ENCODE data around the gene APOF.

DNA sequence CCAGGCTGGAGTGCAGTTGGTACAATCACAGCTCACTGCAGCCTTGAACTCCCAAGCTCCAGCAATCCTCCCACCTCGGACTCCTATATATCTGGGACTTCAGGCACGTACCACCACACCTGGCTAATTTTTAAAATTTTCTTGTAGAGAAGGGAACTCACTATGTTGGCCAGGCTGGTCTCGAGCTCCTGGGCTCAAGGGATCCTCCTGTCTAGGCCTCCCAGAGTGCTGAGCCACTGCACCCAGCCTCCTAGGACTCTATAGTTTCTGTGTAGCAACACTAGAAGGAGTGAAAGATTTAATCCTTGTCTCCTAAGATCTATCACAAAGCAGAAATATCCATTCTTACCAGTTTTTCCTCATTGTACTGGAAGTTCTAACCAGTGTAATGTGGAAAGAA lies 4.3 kb upstream of the APOF start:
- TF ChIP-seq, protein P1, sequence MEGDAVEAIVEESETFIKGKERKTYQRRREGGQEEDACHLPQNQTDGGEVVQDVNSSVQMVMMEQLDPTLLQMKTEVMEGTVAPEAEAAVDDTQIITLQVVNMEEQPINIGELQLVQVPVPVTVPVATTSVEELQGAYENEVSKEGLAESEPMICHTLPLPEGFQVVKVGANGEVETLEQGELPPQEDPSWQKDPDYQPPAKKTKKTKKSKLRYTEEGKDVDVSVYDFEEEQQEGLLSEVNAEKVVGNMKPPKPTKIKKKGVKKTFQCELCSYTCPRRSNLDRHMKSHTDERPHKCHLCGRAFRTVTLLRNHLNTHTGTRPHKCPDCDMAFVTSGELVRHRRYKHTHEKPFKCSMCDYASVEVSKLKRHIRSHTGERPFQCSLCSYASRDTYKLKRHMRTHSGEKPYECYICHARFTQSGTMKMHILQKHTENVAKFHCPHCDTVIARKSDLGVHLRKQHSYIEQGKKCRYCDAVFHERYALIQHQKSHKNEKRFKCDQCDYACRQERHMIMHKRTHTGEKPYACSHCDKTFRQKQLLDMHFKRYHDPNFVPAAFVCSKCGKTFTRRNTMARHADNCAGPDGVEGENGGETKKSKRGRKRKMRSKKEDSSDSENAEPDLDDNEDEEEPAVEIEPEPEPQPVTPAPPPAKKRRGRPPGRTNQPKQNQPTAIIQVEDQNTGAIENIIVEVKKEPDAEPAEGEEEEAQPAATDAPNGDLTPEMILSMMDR (IDR thresholded peaks at IDR 0.05), result no peak
- TF ChIP-seq POLR2A (IDR thresholded peaks at IDR 0.05), result no peak

Data from right lobe of liver (tissue), 4 donors.